Upper lobe of right lung (tissue), 1 donor: Measurements from ENCODE around the gene FLII. TPM values are rescaled to one million over a fixed set of nuclear protein-coding genes. Genes with fewer than 3 reads are reported as not detected.
"Not testable (repeated sequence)": the region's sequence is repeated elsewhere in the genome, so short reads cannot be mapped to it uniquely, and the experiment has no call there.

Source experiments
- ATAC-seq: fragments of 200-7000 bp; cut with Tn5 transposase; one replicate; pipeline ENCODE4 v1.9.1; 2020; ENCODE audit warnings: mild to moderate bottlenecking, moderate library complexity
- DNase-seq: peaks from one replicate; pipeline ENCODE4 v3.0.0-alpha.2; 2020
- H3K27ac ChIP-seq: fragments of 200-600 bp; one replicate; pipeline ENCODE4 v1.8.0; 2022
- H3K27me3 ChIP-seq: fragments of 200-600 bp; one replicate; pipeline ENCODE4 v1.8.0; 2022; ENCODE audit warnings: mild to moderate bottlenecking
- H3K36me3 ChIP-seq: fragments of 200-600 bp; one replicate; pipeline ENCODE4 v1.8.0; 2022
- H3K4me1 ChIP-seq: fragments of 200-600 bp; one replicate; pipeline ENCODE4 v1.8.0; 2022
- H3K4me3 ChIP-seq: fragments of 200-600 bp; one replicate; pipeline ENCODE4 v1.8.0; 2022; ENCODE audit warnings: mild to moderate bottlenecking
- H3K9me3 ChIP-seq: fragments of 200-600 bp; one replicate; pipeline ENCODE4 v1.8.0; 2022
- CTCF ChIP-seq: fragments of 200-600 bp; IDR thresholded peaks from one replicate; pipeline ENCODE4 v1.8.0; 2022; ENCODE audit warnings: antibody characterized with exemption
- intact Hi-C: fragments of 100-400 bp; cut with DNase I; formaldehyde crosslinking; loops from one replicate; pipeline ENCODE4 v1.11.0; 2022
- long read RNA-seq: library from polyadenylated mRNA; unstranded; transcript quantifications from one replicate; pipeline ENCODE4 v2.0.0, GENCODE V29; 2021
- total RNA-seq: library from RNA; stranded (reverse); fragmentation: NEBNext Ultra II Directional; extraction: Animal tissue kit (Norgen Biotek cat#: 25700); gene quantifications from one replicate; pipeline ENCODE4 v1.2.1, GENCODE V29; 2021
- donor health status: DM: no; HTN: yes; CAD: no; lungs with severe emphysema.

Gene FLII
- 295 TPM for total RNA-seq
- long read RNA-seq, full-length matches to known transcripts = 185 of 587 reads
- long read RNA-seq, partial matches to known transcripts = 132 of 587 reads
- long read RNA-seq, other reads (novel, unspliced or antisense) = 270 of 587 reads

- DNase-seq = no peak
- H3K4me3 ChIP-seq = peak within 1 kb of the TSS; percentile 99
- H3K27ac ChIP-seq = peak within 1 kb of the TSS; percentile 98
- no peak for TF ChIP-seq CTCF
- H3K4me1 ChIP-seq = peaks cover 41% of the 10 kb centered on the region
- peaks cover 39% of the 10 kb centered on the region for H3K36me3 ChIP-seq
- no peaks in the 10 kb centered on the region for H3K27me3 ChIP-seq
- no peaks in the 10 kb centered on the region for H3K9me3 ChIP-seq
- intact Hi-C loops = no loop called here
- peak; percentile 69 for ATAC-seq
Measured at GRCh38 chr17:18258356-18259038, at the start of gene FLII. Gene FLII, minus strand, starts transcription at chr17:18258738. Its CDS starts 48 bp downstream, at chr17:18258690.

DNA sequence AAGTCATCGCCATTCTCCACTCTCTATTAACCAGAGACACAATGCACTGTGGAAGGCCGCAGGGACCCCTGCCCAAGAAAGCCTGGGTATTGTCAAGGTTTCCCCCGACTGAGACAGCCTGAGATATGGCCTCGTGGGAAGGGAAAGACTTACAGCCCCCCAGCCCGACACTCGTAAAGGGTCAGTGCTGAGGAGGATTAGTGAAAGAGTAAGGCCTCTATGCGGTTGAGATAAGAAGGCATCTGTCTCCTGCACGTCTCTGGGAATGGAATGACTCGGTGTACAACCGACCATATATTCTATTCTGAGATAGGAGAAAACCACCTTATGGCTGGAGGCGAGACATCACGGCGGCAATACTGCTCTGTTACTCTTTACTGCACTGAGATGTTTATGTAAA, 44.7 kb upstream of the FLII start:
- ATAC-seq, H3K27ac ChIP-seq, DNase-seq, intact Hi-C loops, H3K4me1 ChIP-seq, H3K27me3 ChIP-seq, H3K4me3 ChIP-seq, H3K9me3 ChIP-seq: not testable (repeated sequence)
- H3K36me3 ChIP-seq = peaks cover 93% of the 10 kb centered on the region

- Histone ChIP-seq H3K4me1 (peaks cover 2% of the 10 kb centered on the region), H3K27ac (peak overlapping the region; percentile 42), H3K4me3 (no peak overlapping the region), H3K9me3 (no peaks in the 10 kb centered on the region), H3K27me3 (no peaks in the 10 kb centered on the region), H3K36me3 (peaks cover 70% of the 10 kb centered on the region)
- DNase-seq = no peak
- ATAC-seq = peak; percentile 81
- TF ChIP-seq CTCF = no peak
- intact Hi-C loops = no loop called here
Measured at GRCh38 chr17:18300725-18301480, 42.4 kb upstream of the FLII start.

DNA sequence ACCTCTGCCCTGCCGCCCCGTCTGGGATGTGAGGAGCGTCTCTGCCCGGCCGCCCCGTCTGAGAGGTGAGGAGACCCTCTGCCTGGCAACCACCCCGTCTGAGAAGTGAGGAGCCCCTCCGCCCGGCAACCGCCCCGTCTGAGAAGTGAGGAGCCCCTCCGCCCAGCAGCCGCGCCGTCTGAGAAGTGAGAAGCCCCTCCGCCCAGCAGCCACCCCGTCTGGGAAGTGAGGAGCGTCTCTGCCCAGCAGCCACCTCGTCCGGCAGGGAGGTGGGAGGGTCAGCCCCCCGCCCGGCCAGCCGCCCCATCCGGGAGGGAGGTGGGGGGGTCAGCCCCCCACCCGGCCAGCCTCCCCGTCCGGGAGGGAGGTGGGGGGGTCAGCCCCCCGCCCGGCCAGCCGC, 39.5 kb upstream of the FLII start:
- H3K4me3 ChIP-seq, DNase-seq, H3K27ac ChIP-seq, H3K9me3 ChIP-seq, H3K27me3 ChIP-seq, H3K4me1 ChIP-seq, intact Hi-C loops, ATAC-seq: not testable (repeated sequence)
- H3K36me3 ChIP-seq = peaks cover 61% of the 10 kb centered on the region

DNA sequence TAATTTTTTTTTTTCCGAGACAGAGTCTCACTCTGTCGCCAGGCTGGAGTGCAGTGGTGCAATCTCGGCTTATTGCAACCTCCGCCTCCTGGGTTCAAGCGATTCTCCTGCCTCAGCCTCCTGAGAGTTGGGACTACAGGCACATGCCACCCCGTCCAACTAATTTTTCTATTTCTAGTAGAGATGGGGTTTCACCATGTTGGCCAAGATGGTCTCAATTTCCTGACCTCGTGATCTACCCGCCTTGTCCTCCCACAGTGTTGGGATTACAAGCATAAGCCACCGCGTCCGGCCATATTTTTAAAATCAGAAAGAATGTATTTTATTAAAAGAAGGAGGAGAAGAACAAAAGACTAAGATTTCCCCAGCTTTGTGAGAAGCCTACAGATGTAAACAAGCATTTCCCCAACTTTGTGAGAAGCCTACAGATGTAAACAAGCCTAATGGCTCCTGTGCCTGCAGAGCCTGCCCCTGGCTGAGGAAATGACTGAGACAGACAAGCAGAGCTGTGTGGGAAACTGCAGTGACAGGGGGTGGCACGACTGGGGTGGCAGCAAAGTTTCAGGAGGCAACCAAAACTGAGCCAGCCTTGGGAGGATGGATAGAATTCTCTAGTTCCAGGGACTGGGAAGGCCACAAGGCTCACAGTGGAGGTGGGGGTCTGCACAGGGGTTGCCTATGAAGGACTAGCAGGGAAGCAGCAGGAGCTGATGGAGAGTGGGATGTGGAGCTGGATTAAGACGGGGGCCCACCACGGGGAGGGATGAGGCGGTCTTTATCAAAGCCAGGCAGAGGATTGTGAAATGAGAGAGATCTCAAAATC, 33.4 kb upstream of the FLII start:
- H3K9me3 ChIP-seq = no peaks in the 10 kb centered on the region
- DNase-seq (no peak), ATAC-seq (no peak)
- H3K4me3 ChIP-seq = no peak overlapping the region
- peaks cover 2% of the 10 kb centered on the region for H3K4me1 ChIP-seq
- TF ChIP-seq CTCF = no peak
- intact Hi-C loops = no loop called here
- H3K27me3 ChIP-seq = no peaks in the 10 kb centered on the region
- H3K27ac ChIP-seq = no peak overlapping the region
- peaks cover 75% of the 10 kb centered on the region for H3K36me3 ChIP-seq

DNA sequence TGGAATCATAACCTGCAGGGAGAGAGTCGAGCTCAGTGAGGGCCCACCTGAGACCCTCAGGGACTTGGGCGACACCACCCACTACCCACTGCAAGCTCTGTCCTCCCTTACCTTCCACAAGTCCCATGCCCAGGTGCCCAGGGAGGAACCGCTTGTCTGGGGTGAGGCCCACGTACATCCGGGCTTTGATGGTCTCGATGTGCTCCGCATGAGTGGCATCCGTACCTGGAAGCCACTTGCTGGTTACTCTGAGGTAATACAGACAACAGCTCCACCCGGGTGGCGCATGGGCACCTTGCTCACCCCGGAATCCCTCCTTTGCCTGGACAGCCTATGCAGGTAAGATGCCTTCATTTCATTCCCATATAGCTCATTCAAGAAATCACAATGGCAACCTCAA, 26.8 kb upstream of the FLII start:
- intact Hi-C loops = no loop called here
- no peak for TF ChIP-seq CTCF
- Histone ChIP-seq H3K4me3 (no peak overlapping the region), H3K4me1 (no peaks in the 10 kb centered on the region), H3K27ac (no peak overlapping the region), H3K9me3 (no peaks in the 10 kb centered on the region), H3K36me3 (peaks cover 93% of the 10 kb centered on the region), H3K27me3 (no peaks in the 10 kb centered on the region)
- DNase-seq = no peak
- no peak for ATAC-seq
